SK-N-SH (cell line): Measurements from ENCODE around the gene ZBED5. TPM values are rescaled to one million over a fixed set of nuclear protein-coding genes. Genes with fewer than 3 reads are reported as not detected.

ENCODE experiments used
- CTCF ChIA-PET: fragments of 300-600, 350-600 bp; formaldehyde crosslinking; extraction: SDS; loops from one replicate; lab custom pipeline; 2021; lab: Yijun Ruan, JAX
- POLR2A ChIA-PET: fragments of 350-600 bp; sonication (Branson Sonifier 250); formaldehyde crosslinking; extraction: SDS; loops from one replicate; lab custom pipeline; 2020; ENCODE audit warnings: antibody characterized with exemption, inconsistent platforms; lab: Yijun Ruan, JAX
- DNase-seq: peaks from one replicate; pipeline ENCODE4 v3.0.0; 2012
- H2AFZ ChIP-seq: fragments of 200-600 bp; sonication (generic); 2 replicates; pipeline ENCODE4 v1.8.1; 2016; ENCODE audit warnings: antibody characterized with exemption, mild to moderate bottlenecking, low read depth
- H3F3A ChIP-seq: fragments of 200-600 bp; sonication (generic); replicated peaks from 2 replicates; pipeline ENCODE3; 2016; ENCODE audit warnings: antibody characterized with exemption, mild to moderate bottlenecking; ENCODE audit not compliant: insufficient read depth
- H3K27ac ChIP-seq, 2 experiments: fragments of 200-500 bp in 1 of 2; fragments of 200-600 bp in 1 of 2; sonication (Bioruptor generic) in 1 of 2; sonication (generic), shearing (Covaris generic) in 1 of 2; 2 replicates each; pipeline versions ENCODE4 v1.5.1 to v1.6.1; 2014 to 2016; ENCODE audit warnings: low read depth in 2 of 2, inconsistent platforms in 1 of 2, low read length in 1 of 2, mild to moderate bottlenecking in 1 of 2, mixed read lengths in 1 of 2
- H3K27me3 ChIP-seq: fragments of 200-600 bp; sonication (generic), shearing (Covaris generic); 2 replicates; pipeline ENCODE4 v1.6.1; 2016; ENCODE audit warnings: mixed run types; ENCODE audit not compliant: insufficient read depth
- H3K36me3 ChIP-seq, 2 experiments: fragments of 200-500 bp in 1 of 2; fragments of 200-600 bp in 1 of 2; sonication (Bioruptor generic) in 1 of 2; sonication (generic) in 1 of 2; replicated peaks in 1 of 2; 2 replicates each; pipeline versions ENCODE3 to v1.5.1; 2014 to 2016; ENCODE audit warnings: low read length in 1 of 2, mild to moderate bottlenecking in 1 of 2; ENCODE audit not compliant: insufficient read depth in 2 of 2, control insufficient read depth in 1 of 2
- H3K4me1 ChIP-seq, 2 experiments: fragments of 200-500 bp in 1 of 2; fragments of 200-600 bp in 1 of 2; sonication (Bioruptor generic) in 1 of 2; sonication (generic), shearing (Covaris generic) in 1 of 2; 2 replicates each; pipeline versions ENCODE4 v1.5.1 to v1.6.1; 2014 to 2016; ENCODE audit warnings: low read depth in 1 of 2, low read length in 1 of 2, mixed run types in 1 of 2; ENCODE audit not compliant: insufficient read depth in 2 of 2, control insufficient read depth in 1 of 2
- H3K4me2 ChIP-seq: fragments of 200-600 bp; sonication (generic), shearing (Covaris generic); 2 replicates; pipeline ENCODE4 v1.6.1; 2017; ENCODE audit warnings: mixed run types
- H3K4me3 ChIP-seq, 2 experiments: fragments of 200-500 bp in 1 of 2; fragments of 200-600 bp in 1 of 2; sonication (Bioruptor generic) in 1 of 2; sonication (generic), shearing (Covaris generic) in 1 of 2; 2 replicates each; pipeline versions ENCODE4 v1.5.1 to v1.8.1; 2014 to 2016; ENCODE audit warnings: low read depth in 2 of 2, inconsistent platforms in 1 of 2, low read length in 1 of 2, mild to moderate bottlenecking in 1 of 2, mixed read lengths in 1 of 2, moderate library complexity in 1 of 2
- H3K79me2 ChIP-seq: fragments of 200-600 bp; sonication (generic); 2 replicates; pipeline ENCODE4 v1.8.1; 2017; ENCODE audit warnings: mild to moderate bottlenecking; ENCODE audit not compliant: insufficient read depth
- H3K9ac ChIP-seq: fragments of 200-600 bp; sonication (generic); 2 replicates; pipeline ENCODE4 v1.6.1; 2017; ENCODE audit warnings: mixed run types
- H3K9me2 ChIP-seq: fragments of 200-600 bp; sonication (generic); 2 replicates; pipeline ENCODE4 v1.6.1; 2017; ENCODE audit warnings: mixed run types
- H3K9me3 ChIP-seq: fragments of 200-600 bp; sonication (generic); 2 replicates; pipeline ENCODE4 v1.6.1; 2017; ENCODE audit warnings: mixed run types, mild to moderate bottlenecking, moderate library complexity
- H4K20me1 ChIP-seq: fragments of 200-600 bp; sonication (generic); 2 replicates; pipeline ENCODE4 v1.6.1; 2017; ENCODE audit warnings: mild to moderate bottlenecking, mixed run types; ENCODE audit not compliant: insufficient read depth
- EZH2phosphoT487 ChIP-seq: fragments of 200-600 bp; sonication (generic); IDR thresholded peaks from 2 replicates; pipeline ENCODE4 v1.6.1; 2017; ENCODE audit warnings: low read depth, mixed run types, mild to moderate bottlenecking, antibody characterized with exemption, moderate library complexity, borderline replicate concordance
- FOXJ3 ChIP-seq: sonication (generic); formaldehyde crosslinking; IDR thresholded peaks from 2 replicates; pipeline ENCODE4 v1.5.1; 2020; ENCODE audit warnings: mild to moderate bottlenecking, missing genetic modification reagents
- IRF3 ChIP-seq: fragments of 150-350 bp; IDR thresholded peaks from 2 replicates; pipeline ENCODE4 v1.6.1; 2016; ENCODE audit warnings: mild to moderate bottlenecking, low read depth, low read length
- MAX ChIP-seq: IDR thresholded peaks from 2 replicates; pipeline ENCODE4 v1.4.0; 2012; ENCODE audit warnings: low read depth
- MXI1 ChIP-seq: IDR thresholded peaks from 2 replicates; pipeline ENCODE4 v1.6.1; 2012; ENCODE audit warnings: mild to moderate bottlenecking, low read depth, low read length, improper control_type of control experiment
- POLR2AphosphoS5 ChIP-seq: IDR thresholded peaks from 2 replicates; pipeline ENCODE4 v1.6.1; 2012; ENCODE audit warnings: low read depth, low read length
- RCOR1 ChIP-seq: fragments of 150-350 bp; IDR thresholded peaks from 2 replicates; pipeline ENCODE4 v1.6.1; 2017; ENCODE audit warnings: antibody characterized with exemption, low read length
- RFX5 ChIP-seq: IDR thresholded peaks from 2 replicates; pipeline ENCODE4 v1.6.1; 2012; ENCODE audit warnings: mild to moderate bottlenecking, improper control_type of control experiment, low read length
- SIN3A ChIP-seq: IDR thresholded peaks from 2 replicates; pipeline ENCODE4 v1.6.1; 2012; ENCODE audit warnings: low read depth, mild to moderate bottlenecking, low read length, moderate library complexity, borderline replicate concordance
- USF1 ChIP-seq: IDR thresholded peaks from 2 replicates; pipeline ENCODE4 v1.4.0; 2012; ENCODE audit warnings: low read depth, borderline replicate concordance
- USF2 ChIP-seq: fragments of 150-350 bp; IDR thresholded peaks from 2 replicates; pipeline ENCODE4 v1.6.1; 2017; ENCODE audit warnings: antibody characterized with exemption, low read length, low read depth, borderline replicate concordance
- YY1 ChIP-seq: IDR thresholded peaks from 2 replicates; pipeline ENCODE4 v1.4.0; 2012; ENCODE audit warnings: low read depth, mild to moderate bottlenecking
- ZBTB33 ChIP-seq: IDR thresholded peaks from 2 replicates; pipeline ENCODE4 v1.4.0; 2012; ENCODE audit warnings: low read depth, borderline replicate concordance
- WGBS: methylation state at CpG from one replicate; pipeline ENCODE4 v1.1.6; 2017; ENCODE audit warnings: low lambda C conversion rate; 5-methylcytosine and 5-hydroxymethylcytosine counted together
- polyA plus RNA-seq, 3 experiments: library from polyadenylated mRNA; depleted of rRNA; stranded (reverse); fragments of >200 nt; gene quantifications; 2 replicates each; pipeline ENCODE4 v1.2.3, GENCODE V29; 2012

ZBED5 gene
- polyA plus RNA-seq, 1 of the 3 experiments (the other 2 are of a cell fraction), result 23.5 TPM

- ChIA-PET POLR2A (no interaction called here), CTCF (interaction anchor here (1.4 to 1.6 kb wide), 2 partner anchors 18 to 106 kb away, joined by 3 to 6 read pairs; no protein-coding TSS in a partner anchor)
- H3K27ac ChIP-seq, result no peak overlapping the region
- 100% methylated on average over 1 of the region's 1 CpG for WGBS
- no peaks in the 10 kb centered on the region for H3K36me3 ChIP-seq
- no peaks in the 10 kb centered on the region for H4K20me1 ChIP-seq
- H3K4me3 ChIP-seq, result no peak overlapping the region
- H3K79me2 ChIP-seq, result no peaks in the 10 kb centered on the region
- H3K4me2 ChIP-seq, result no peak overlapping the region
- H3F3A ChIP-seq, result peaks cover 33% of the 10 kb centered on the region
- no peaks in the 10 kb centered on the region for H3K9me2 ChIP-seq
- H3K4me1 ChIP-seq, result peaks cover 21 to 29% of the 10 kb centered on the region in 2 experiments; a peak in 3 of 4 replicates
- no peak for DNase-seq
- no peaks in the 10 kb centered on the region for H3K9me3 ChIP-seq
- H2AFZ ChIP-seq, result no peak overlapping the region
- TF ChIP-seq RCOR1 (no peak), YY1 (no peak), FOXJ3 (CRISPR knock-in tag) (no peak), EZH2phosphoT487 (no peak), USF1 (no peak), RFX5 (no peak), MAX (no peak), POLR2AphosphoS5 (no peak), MXI1 (no peak), ZBTB33 (no peak), IRF3 (no peak), USF2 (no peak), SIN3A (no peak)
- no peak overlapping the region for H3K9ac ChIP-seq
- no peaks in the 10 kb centered on the region for H3K27me3 ChIP-seq
Observed at GRCh38 chr11:10897150-10897549, 39.3 kb upstream of the ZBED5 start.
